Stromal cell of bone marrow (primary cell): ENCODE results near the gene TRIM63.

ENCODE experiments used
- DNase-seq: peaks from one replicate; pipeline ENCODE4 v3.0.0-alpha.2; 2012; ENCODE audit warnings: low read depth

Gene TRIM63

GRCh38 chr1:26057189-26057588 is 10.2 kb downstream of the TRIM63 start:
- no peak for DNase-seq

DNA sequence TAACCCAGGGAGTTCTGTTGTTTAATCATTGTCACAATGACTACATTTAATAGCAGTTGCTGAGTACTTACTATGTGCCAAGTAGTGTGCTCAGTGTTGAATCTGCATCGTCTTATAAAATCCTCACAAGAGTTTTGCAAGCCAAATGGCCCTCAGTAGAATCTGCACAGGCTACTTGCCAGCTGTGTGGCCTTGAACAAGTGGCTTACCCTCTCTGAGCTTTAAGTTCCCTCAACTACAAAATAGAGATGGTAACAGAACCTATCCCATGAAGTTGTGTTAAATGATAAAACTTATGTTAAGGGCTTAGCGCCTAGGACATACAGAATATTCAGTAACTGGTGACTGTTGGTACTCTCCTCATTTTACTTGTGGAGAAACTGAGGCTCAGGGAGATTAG is 12.4 kb downstream of the TRIM63 start:
- DNase-seq: no peak

GRCh38 chr1:26053718-26054560 is 13.5 kb downstream of the TRIM63 start:
- DNase-seq: no peak

DNA sequence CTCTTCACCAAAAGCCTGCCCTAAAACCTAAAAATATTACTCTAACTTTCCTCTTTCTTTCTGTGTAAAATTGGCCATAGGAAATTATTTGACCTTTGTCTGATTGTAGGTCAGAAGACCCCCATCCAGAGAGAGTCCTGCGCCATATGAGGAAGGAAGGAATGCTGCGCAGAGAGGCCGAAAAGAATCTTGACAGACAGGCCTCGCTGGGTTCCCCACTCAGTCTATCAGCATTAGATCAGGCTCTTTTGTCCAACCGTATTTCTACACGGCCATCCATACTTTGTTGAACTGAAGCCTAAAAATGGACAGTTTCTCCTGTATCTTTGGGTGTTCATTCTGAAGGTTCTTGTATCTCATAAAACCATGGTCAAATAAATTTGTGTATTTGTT is 17.2 kb downstream of the TRIM63 start:
- no peak for DNase-seq

DNA sequence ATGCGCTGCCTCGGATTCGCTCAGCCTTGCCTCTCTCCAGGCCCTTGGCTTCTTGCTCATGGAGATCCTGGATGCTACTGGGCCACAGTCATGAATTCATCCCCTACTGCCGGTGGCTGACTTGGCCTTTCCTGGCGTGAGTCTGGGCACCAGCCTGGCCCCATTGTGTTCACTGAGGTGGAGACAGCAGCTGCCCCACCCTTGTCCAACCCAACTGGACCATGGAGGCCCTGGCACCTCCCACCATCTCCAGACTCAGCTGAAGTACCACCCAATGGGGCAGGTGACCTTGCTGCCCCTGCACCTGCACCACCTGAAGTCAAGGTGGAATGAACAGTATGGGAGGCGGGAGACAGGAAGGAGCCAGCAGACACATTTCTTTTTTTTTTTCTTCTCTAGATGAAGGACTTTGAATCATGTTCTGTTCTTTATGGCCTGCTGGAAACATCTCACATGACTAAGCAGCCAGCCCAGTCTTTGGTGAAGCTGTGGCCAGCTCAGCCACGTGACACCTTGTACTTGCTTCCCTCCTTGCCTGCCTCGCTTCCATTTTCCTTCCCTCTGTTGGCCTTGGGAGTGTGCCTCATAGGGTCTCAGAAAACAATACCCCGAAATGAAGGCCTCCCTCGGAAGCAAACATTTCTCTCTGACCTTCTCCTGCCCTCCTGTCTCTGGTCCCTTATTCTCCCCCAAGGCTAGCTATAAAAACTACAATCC is 17.7 kb downstream of the TRIM63 start:
- no peak for DNase-seq

- no peak for DNase-seq
These were observed 20.1 kb downstream of the TRIM63 start for GRCh38 chr1:26047278-26047874.

GRCh38 chr1:26046246-26047095 is 21.0 kb downstream of the TRIM63 start:
- DNase-seq: no peak

DNA sequence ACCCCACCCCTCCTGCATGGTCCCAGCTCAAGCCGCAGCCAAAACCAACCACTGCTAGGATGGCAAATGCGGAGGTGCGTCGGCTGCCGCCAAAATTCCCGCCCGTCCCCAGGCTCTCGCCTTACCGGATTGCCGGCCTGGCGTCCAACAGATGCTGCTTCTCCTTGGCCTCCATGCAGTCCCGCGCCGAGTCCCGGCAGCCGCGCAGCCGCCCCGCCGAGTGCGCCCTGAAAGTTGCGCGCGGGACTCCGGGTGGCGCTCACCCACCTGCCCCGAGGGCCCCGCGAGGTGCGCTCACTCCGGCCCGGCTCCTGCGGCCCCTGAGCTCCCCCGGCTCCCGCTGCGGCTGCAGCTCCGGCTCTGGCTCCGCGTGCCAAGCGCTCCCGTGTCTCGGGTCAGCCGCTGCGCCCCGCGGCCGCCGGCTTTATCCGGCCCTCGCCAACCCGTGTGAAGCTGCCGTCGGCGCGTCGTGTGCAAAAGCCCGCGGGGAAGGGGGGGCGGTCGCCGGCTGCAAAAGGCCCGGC is 21.6 kb downstream of the TRIM63 start, which contains the start of gene SLC30A2:
Gene SLC30A2, minus strand, starts transcription at position 397 of the 524 bp plus-strand sequence. Its CDS starts 222 bp downstream, at position 175.
- DNase-seq: no peak

DNA sequence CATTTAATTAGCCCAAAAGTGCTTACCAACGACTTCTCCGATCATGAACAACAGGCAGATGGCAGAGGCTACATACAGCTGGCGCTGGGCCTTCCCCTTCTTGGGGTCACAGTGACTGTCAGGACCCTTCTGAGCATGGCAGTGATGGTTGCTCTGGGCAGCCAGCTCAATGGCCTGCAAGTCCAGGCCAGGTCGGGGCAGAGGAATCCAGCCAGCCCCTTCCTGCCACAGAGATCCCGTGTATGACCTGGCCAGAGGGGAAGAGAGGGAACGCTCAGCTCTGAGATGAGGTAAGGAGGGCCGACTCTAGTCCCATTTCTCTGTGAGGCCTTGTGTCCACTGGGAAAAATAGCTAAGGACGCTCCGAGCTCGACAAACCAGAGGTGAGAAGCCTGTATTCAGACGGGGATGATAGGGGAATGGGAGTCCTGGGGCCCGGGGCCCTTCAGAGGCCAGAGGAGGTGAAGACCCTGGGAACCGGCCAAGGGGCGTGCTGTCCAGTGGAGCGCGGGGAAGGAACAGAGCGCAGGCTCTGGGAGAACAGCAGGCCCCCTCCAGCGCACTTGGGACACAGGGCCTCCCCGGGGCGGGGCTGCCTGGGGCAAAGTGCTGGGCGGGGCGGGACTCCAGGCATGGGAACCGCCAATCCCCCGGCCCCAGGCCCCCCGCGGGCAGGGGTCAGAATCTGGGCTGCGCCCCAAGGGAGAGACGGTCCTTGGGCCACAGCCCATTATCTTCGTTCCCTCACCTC is 22.3 kb downstream of the TRIM63 start:
- no peak for DNase-seq

- DNase-seq: no peak
These were observed 23.0 kb downstream of the TRIM63 start for GRCh38 chr1:26044414-26044813.

GRCh38 chr1:26043765-26044164 is 23.7 kb downstream of the TRIM63 start:
- DNase-seq: no peak

DNA sequence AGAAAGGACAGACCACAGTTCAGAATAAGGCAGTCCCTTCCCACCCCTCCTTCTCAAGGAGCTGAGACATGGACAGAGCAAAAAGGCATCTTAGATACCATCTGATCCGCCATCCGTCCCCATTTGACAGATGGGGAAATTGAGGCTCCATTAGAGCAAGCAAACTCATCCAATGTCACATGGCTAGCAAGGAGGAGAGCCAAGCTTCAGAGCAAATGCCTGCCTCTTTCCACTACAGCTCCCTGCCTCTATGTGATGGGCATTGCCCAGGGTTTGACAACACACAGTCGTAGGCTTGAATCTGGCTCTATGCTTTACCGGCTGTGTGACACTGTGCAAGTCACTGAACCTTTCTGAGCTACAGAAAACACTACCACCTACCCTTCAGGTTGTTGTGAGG is 25.5 kb downstream of the TRIM63 start:
- DNase-seq: no peak

GRCh38 chr1:26041401-26041800 is 26.0 kb downstream of the TRIM63 start:
- DNase-seq: no peak

- DNase-seq: no peak
These were observed 28.5 kb downstream of the TRIM63 start for GRCh38 chr1:26038904-26039303.

- no peak for DNase-seq
These were observed 29.0 kb downstream of the TRIM63 start for GRCh38 chr1:26038477-26038876.

DNA sequence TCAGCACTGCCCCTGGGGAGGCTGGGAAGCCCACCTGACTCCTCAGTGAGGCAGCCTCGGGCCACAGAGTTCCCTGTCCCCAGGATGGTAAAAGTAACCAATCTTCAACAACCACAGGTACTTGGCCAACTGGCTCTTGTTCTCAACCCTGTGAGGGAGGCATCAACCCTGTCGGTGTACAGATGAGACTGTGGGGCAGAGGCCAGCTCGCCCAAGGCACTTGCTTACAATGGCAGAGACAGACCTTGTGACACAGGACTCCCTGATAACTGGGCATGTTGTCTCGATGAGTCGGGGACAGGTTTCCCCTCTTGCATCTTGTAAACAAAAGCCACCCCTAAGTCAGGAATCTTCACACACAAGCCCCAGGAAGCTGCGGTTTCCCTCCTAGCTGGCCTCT is 29.5 kb downstream of the TRIM63 start:
- no peak for DNase-seq

- DNase-seq: no peak
These were observed 30.6 kb downstream of the TRIM63 start for GRCh38 chr1:26036756-26037281.

GRCh38 chr1:26035959-26036755 is 31.3 kb downstream of the TRIM63 start:
- DNase-seq: peak; percentile 40

DNA sequence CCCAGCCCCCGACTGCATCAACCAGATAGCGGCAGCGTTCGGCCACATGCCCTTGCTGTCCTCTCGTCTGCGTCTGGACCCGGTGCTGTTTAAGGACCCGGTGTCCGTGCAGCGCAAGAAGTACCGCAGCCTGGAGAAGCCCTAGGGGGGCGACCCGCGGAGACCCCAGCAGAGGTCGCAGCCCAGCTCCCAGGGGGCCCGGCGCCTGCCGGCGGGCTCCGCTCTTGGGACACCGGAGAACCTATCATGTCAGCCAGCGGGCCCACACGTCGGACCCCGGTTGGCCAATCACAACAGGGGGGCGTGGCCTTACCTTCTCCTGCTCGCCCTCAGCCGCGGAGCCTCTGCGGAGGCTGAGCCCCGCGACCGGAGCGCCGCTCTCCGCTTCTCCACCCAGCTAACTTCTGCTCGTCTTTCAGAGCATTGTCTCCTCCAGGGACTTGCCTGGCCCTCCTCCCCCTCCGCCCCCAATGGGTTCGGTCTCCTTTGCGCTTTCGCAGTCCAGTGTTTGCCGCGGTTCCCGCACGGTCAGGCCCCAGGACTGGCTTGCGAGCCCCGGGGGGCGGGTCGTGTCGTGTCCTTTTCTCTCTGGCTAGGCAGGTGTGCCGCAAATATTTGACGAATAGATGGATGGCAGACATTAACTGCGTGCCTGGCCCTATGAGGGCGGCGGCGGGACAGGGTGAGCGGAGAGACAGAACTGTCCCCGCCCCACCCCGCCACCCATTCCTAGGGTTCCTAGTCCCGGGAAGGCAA is 32.0 kb downstream of the TRIM63 start:
- DNase-seq: peak; percentile 78
